ENCODE results near the gene TMEM250. TPM values are rescaled to one million over a fixed set of nuclear protein-coding genes. Genes with fewer than 3 reads are reported as not detected.

TMEM250 gene
- total and polyA plus RNA-seq, 12 donors = 9.7 to 26.4 (median 15.4) TPM

DNA sequence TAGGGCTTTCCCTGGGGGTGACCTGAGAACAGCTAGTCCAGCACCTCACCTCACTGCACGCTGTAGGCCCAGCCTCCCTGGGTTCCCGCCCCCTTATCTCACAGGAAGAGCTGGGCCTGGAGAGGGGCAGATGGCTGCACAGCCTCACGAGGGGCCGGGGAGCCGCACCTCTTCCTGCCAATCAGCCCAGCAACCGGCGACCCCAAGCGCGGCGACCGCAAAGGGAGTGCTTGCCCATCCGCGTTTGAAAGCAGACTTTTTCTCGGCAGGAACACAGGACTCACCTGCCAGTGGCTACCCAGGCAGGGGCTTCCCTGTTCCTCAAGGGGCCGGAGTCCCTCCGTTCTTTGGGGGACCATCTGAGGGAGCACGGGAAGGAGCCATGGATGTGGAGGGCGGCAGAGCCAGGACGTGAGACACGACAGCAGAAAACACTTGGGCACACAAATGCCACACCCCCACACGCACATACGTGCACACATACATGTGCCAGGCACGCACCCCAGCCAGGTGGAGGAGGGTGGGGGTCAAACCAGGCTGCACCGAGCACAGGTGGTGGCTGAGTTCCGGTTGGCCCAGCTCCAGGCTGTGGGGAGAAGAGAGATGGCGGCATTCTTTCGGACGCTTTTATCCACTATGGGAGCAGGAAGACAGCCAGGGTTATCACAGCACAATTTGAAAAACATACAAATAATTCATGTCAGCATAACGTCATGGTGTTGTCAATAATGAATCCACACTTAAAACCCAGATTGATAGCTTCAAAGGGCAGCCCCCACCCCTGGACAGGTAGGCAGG is 11.3 kb downstream of the TMEM250 start:
- DNase-seq (no peak), ATAC-seq (no peak)
- intact Hi-C loops (cut with DNase I) = no loop called here
- H3K27me3 ChIP-seq = peaks cover 0 to 5% (median 0%) of the 10 kb centered on the region in 7 donors
- peak overlapping the region in 4 of 10 donors; percentile 5 to 78 (median 50) for H3K27ac ChIP-seq
- H3K9me3 ChIP-seq = no peaks in the 10 kb centered on the region
- H3K36me3 ChIP-seq = no peaks in the 10 kb centered on the region
- H3K4me1 ChIP-seq = peaks cover 34 to 86% (median 67%) of the 10 kb centered on the region in 9 donors
- WGBS, 2 donors = 59 to 73% methylated on average over 29 of the region's 29 CpGs
- TF ChIP-seq, protein P1, sequence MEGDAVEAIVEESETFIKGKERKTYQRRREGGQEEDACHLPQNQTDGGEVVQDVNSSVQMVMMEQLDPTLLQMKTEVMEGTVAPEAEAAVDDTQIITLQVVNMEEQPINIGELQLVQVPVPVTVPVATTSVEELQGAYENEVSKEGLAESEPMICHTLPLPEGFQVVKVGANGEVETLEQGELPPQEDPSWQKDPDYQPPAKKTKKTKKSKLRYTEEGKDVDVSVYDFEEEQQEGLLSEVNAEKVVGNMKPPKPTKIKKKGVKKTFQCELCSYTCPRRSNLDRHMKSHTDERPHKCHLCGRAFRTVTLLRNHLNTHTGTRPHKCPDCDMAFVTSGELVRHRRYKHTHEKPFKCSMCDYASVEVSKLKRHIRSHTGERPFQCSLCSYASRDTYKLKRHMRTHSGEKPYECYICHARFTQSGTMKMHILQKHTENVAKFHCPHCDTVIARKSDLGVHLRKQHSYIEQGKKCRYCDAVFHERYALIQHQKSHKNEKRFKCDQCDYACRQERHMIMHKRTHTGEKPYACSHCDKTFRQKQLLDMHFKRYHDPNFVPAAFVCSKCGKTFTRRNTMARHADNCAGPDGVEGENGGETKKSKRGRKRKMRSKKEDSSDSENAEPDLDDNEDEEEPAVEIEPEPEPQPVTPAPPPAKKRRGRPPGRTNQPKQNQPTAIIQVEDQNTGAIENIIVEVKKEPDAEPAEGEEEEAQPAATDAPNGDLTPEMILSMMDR (IDR thresholded peaks at IDR 0.05) = no peak
- H3K4me3 ChIP-seq = no peak overlapping the region

DNA sequence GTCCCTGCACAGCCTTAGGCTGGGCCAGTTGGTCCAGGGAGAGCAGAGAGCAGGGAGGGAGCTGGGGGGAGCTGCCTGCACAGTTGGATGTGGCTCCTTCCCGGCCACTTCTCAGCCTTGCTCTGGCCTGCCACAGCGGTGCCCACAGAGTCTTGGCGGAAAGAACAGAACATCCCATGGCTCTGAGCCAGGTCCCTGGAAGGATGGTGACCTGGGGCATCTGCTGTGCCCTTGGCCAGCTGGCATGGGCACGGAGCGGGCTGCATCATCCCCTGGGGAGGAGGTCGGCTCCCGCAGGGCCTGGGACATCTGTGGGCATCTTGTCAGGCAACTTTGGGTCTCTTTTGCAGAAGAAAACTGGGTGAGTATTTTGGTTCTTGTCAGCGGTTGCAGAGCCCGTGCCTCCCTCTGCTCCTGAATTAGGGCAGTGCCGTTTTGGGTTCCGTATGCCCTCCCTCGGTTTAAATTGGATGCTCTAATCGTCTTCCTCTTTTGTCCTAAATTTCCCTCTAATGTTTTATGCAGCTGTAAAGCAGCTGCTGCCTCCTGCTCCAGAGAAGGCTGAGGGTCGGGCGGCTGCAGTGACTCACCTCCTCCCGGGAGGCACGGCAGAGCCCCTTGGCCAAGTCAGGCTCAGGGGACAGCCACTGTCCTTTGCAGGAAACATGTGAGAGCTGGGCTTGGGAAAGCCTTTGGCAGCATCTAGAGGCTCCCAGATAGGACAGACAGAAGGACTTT is 13.1 kb downstream of the TMEM250 start:
- WGBS, 2 donors = 7 to 25% methylated on average over 17 of the region's 17 CpGs
- Histone ChIP-seq H3K27ac (peak overlapping the region in 8 of 10 donors; percentile 6 to 78 (median 62)), H3K36me3 (no peaks in the 10 kb centered on the region), H3K9me3 (no peaks in the 10 kb centered on the region), H3K4me1 (peaks cover 34 to 71% (median 65%) of the 10 kb centered on the region in 9 donors), H3K27me3 (peaks cover 0 to 4% (median 0%) of the 10 kb centered on the region in 7 donors), H3K4me3 (peak overlapping the region in 3 of 10 donors; percentile 6 to 19 (median 15))
- intact Hi-C loops (cut with DNase I) = no loop called here
- peak; percentile 7 to 65 (median 50) for ATAC-seq
- TF ChIP-seq, protein P1 (IDR thresholded peaks at IDR 0.05) = peak in 1 of 9 donors; percentile 11
- DNase-seq = peak; percentile 79 to 82

DNA sequence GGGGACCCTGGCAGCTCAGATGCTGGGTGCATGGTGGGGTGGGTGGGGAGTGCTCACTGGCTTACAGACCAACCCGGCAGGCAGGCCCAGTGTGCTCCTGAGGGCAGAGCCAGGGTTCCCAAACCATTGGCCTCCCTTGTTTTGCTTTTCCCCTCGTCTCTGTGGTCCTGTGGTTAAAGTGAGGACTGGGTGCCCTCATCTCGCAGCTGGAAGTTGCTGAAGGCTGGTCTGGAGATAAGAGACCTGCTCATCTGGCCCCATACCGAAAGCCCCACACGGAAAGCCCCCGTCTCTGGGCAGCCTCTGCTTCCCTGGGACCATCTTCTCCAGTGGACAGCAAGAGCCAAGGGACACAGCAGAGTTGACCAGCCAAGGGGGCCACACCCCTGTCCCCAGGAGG is 13.8 kb downstream of the TMEM250 start:
- Histone ChIP-seq H3K4me1 (peaks cover 30 to 65% (median 58%) of the 10 kb centered on the region in 9 donors), H3K4me3 (peak overlapping the region in 1 of 10 donors; percentile 19), H3K36me3 (no peaks in the 10 kb centered on the region), H3K27me3 (peaks cover 0 to 6% (median 0%) of the 10 kb centered on the region in 7 donors), H3K27ac (peak overlapping the region in 4 of 10 donors; percentile 17 to 70 (median 68)), H3K9me3 (no peaks in the 10 kb centered on the region)
- intact Hi-C loops (cut with DNase I) = no loop called here
- TF ChIP-seq, protein P1 (IDR thresholded peaks at IDR 0.05) = no peak
- WGBS, 2 donors = 40 to 54% methylated on average over 6 of the region's 6 CpGs
- ATAC-seq = no peak
- DNase-seq = no peak

DNA sequence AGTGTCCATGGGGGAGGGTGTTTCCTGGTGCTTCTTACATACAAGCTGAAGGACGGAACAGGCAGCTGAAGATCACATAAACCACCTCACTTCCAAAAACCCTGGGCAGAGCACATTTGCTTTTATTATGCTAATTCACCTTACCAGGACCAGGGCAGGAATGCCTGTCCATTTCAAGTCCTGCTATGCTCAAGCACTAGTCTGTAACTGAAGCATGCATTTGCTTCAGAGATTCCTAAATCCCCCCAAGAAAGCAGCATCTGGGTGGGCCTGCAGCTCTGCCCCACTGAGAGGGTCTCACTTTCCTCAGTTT is 14.2 kb downstream of the TMEM250 start:
- DNase-seq = no peak
- Histone ChIP-seq H3K9me3 (no peaks in the 10 kb centered on the region), H3K4me3 (no peak overlapping the region), H3K4me1 (peaks cover 29 to 60% (median 56%) of the 10 kb centered on the region in 9 donors), H3K36me3 (no peaks in the 10 kb centered on the region), H3K27ac (no peak overlapping the region), H3K27me3 (peaks cover 0 to 6% (median 0%) of the 10 kb centered on the region in 7 donors)
- 74 to 82% methylated on average over 1 of the region's 1 CpG for WGBS, 2 donors
- intact Hi-C loops (cut with DNase I) = no loop called here
- ATAC-seq = no peak
- TF ChIP-seq, protein P1 (IDR thresholded peaks at IDR 0.05) = no peak
